Left cardiac atrium (tissue), 4 donors: ENCODE data around the gene CCSER1. TPM values are rescaled to one million over a fixed set of nuclear protein-coding genes. Genes with fewer than 3 reads are reported as not detected.
"Not testable (repeated sequence)": the region's sequence is repeated elsewhere in the genome, so short reads cannot be mapped to it uniquely, and the experiment has no call there.

Source experiments
- ATAC-seq, 2 donors: fragments of 200-7000 bp; cut with Tn5 transposase; one replicate each; pipeline ENCODE4 v1.9.1; 2020; ENCODE audit warnings: mild to moderate bottlenecking in 2 of 2, moderate library complexity in 2 of 2
- DNase-seq: peaks from one replicate; pipeline ENCODE4 v3.0.0-alpha.2; 2020
- intact Hi-C, 2 donors: fragments of 100-400 bp; cut with DNase I; formaldehyde crosslinking; loops; one replicate each; pipeline versions ENCODE4 v1.14.1 to v1.15.1; 2022 to 2023
- total RNA-seq, 2 donors: library from RNA; stranded (reverse); fragmentation: NEBNext Ultra II Directional; extraction: Animal tissue kit (Norgen Biotek cat#: 25700); gene quantifications; one replicate each; pipeline ENCODE4 v1.2.1, GENCODE V29; 2021
- donor health status: DM: no; HTN: yes; CAD: no.
- donor health status: DM: no; HTN: yes; CAD: no; lungs with severe emphysema.
- donor health status: DM: yes; HTN: yes; CAD: no.
- donor health status: Dilated cardiomyopathy.

Gene CCSER1
- total RNA-seq, 2 donors from 2014 or later = 9.6 to 12.3 TPM

DNA sequence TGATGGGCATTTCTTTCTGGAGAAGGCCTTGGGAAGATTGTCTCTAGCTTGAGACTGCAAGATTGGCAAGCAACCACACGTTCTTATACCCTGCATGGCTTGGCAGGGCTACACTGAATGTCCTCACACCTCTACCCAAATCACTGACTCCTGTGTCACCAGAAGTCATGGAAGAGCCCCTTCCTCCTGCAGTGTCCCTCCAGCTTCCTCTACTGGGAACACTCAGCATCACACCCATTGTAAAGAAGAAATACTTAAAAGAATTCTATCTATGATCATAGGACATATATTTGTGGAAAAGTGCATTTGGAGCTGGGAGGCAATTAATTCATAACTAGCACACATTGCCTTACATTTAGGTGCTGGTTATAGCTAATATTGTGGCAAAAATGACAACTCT is 113.1 kb downstream of the CCSER1 start:
- ATAC-seq (no peak), DNase-seq (no peak)
- intact Hi-C loops = loop anchor here in 1 of 2 donors (10.0 kb wide), 1 partner anchor 56 kb away; no protein-coding TSS in a partner anchor

DNA sequence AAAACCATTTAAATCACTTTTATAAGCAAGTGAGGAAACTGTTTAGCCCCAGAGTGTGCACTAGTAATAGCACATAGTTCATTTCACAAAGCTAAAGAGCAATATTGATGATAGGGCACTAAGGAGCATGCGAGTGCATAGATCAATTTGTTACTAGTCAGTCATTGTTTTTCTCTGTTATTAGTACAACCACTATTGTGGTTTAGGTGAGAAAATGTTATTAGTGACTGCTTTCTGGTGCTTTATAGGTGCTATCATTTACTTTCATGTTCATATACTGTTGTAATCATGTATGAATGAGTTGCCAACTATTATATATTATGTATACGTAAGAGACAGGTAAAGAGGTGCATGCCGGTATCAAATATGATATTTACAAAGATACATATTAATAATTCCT is 113.8 kb downstream of the CCSER1 start:
- DNase-seq = no peak
- ATAC-seq = no peak
- intact Hi-C loops = loop anchor here in 1 of 2 donors (10.0 kb wide), 1 partner anchor 56 kb away; no protein-coding TSS in a partner anchor

DNA sequence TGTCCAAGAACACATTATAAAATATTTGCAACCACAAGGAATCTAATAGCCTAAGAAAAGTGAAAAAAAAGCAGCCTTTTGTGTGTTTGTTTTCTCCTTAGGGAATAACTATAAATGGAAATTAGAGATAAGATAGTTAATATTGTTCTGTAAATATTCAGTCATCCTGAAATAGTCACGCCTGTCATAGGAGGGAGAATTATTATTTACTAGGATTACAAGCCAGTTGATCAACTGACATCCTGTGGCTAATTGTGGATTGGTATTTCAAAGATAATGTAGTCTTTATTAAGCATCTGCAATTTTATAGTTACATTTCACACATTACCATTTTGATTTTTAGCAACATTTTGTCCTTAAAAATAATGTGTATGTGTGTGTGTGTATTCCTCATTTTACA is 118.6 kb downstream of the CCSER1 start:
- intact Hi-C loops = loop anchor here in 1 of 2 donors (10.0 kb wide), 1 partner anchor 61 kb away; no protein-coding TSS in a partner anchor
- ATAC-seq (no peak), DNase-seq (no peak)

DNA sequence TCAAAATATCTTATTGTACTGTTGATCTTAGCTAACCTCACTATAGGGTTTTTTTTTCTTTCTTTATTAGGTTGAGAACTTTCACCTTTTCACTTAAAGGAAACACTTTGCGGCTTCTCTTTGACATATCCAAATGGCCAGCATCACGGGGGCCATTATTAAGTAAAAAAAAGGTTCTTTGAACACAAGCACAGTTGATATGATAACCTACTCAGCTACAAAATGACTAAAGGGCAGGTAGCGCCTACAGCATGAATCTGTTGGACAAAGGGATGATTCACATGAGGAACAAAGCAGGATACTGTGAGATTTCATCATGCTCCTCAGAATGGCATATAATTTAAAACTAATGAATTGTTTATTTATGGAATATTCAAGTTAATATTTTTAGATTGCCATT is 119.6 kb downstream of the CCSER1 start:
- intact Hi-C loops = loop anchor here in 1 of 2 donors (10.0 kb wide), 1 partner anchor 62 kb away; no protein-coding TSS in a partner anchor
- DNase-seq (no peak), ATAC-seq (no peak)

DNA sequence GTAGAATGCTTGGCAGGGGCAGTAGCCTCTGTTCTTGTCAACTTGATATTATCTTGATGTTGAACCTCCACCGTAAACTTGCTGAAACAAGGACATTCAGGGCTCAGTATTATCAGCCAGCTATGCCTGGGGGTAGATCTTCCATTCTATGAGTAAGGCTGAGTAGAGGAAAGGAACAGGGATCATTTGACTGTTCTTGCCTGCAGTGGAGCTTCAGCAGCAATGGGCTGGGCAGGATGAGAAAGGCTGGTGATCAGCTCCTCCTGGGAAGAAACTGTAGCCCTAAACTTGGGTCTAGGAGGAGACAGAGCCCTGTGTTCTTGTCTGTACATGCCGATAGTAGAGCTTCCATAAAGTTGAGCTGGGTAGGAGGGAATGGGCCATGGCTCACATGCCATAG is 127.2 kb downstream of the CCSER1 start:
- ATAC-seq (no peak), DNase-seq (no peak)
- intact Hi-C loops = no loop called here

DNA sequence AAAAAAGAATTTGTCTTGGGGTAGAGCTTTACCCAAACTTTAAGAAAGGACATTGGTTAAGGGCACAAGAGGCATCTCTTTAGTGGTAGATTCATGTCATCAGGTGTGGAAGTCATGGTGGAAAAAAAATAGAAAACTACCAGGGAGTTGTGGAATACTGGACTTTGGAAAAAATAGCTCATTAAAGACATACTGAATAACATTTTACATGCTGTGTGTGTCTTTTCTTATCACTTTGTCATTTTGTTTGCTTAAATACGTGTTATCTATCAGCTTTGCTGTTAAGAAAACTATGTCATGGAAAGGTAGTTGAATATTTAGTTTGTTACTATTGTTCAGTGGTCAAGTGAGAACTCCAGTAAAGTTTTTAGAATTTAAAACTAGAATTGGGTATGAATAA is 147.0 kb downstream of the CCSER1 start:
- DNase-seq (no peak), ATAC-seq (no peak)
- intact Hi-C loops = no loop called here

DNA sequence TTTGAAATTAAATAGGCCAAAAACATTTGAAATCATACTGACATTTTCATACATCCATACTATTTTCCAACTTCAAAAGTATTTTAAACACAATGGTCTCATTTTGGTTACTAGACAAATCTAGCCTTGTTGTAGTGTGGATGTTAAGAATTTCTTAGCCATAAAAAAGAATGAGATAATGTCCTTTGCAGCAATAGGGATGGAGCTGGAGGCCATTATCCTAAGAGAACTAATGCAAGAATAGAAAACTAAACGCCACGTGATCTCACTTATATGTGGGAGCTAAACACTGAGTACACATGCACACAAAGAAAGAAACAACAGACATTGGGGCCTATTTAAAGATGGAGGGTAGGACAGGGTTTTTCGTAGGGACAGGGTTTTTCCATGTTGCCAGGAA is 153.8 kb downstream of the CCSER1 start:
- intact Hi-C loops = loop anchor here in 1 of 2 donors (10.0 kb wide), 1 partner anchor 166 kb away; no protein-coding TSS in a partner anchor
- ATAC-seq (no peak), DNase-seq (no peak)

DNA sequence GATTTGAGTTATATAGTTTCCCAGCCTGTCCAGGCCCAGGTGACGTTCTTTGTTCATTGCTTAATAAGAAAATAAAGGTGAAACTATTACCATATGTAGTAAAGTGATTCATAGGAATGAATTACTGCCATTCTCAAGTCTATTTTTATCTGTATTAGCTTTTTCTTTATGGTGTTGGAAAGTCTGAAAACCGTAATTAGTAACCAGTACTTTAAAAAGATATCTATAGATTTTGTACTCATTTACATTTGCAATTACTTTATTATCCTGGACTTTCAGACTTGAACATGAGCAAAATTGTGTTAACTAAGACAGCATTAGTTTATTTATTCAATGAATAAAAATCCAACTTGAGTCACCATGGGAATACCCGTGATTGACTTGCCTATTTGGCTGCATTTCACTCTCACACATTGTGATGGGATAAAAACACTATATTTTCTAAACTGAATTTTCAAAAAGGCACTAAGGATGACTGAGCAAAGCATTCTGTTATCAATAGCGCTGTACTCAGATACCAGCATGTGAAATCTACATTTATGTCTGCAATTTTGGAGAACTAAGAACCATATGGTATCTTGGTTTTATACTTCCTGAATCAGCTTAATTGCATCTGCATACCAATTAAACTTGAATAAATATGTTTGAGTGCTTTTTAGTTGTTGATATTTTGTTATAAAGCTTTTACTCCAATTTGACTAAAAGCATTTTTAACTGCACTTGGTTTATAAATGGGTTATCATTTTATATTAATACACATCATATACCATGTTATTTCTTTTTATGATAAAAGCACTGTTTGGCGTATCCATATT is 154.6 kb downstream of the CCSER1 start:
- DNase-seq (no peak), ATAC-seq (no peak)
- intact Hi-C loops = loop anchor here in 1 of 2 donors (10.0 kb wide), 1 partner anchor 167 kb away; no protein-coding TSS in a partner anchor

DNA sequence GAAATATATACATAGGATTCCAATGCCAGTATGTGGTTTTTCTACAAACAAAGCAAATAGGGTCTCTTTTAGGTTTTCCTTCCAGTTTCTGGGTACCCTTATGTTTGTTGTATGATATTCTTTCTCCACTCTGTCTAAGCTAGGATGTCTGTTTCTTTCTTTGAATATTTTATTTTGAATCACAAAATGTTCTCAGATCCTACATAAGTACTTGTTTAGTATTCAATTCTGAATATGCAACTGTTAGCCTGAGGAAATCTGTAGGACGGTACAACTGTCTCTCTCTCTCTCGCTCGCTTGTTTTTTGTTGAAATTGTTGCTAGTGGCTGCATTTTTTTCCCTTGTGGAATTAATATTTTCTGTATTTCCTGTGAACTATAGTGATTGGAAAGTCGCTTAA is 163.2 kb downstream of the CCSER1 start:
- intact Hi-C loops = loop anchor here in 1 of 2 donors (5.0 to 10.0 kb wide), 2 partner anchors 263 to 1076 kb away; no protein-coding TSS in a partner anchor
- DNase-seq (no peak), ATAC-seq (no peak)

DNA sequence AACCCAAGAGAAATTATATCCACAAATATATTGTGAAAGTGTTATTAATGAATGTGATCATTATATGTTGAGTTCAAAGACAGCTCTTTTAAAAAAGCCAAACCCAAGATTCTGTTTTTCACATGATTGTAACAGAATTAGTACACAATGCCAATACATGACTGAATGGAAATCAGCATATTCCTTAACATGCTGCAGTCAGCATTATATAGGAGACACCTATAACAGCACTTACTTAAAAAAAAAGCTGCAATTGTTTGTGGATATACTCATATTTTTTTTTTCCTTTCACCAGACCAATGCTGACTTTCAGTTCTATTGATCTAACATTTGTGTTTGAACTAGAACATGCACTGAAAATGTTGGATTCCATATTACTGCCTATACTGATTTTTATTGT is 165.2 kb downstream of the CCSER1 start:
- DNase-seq = no peak
- ATAC-seq = no peak
- intact Hi-C loops = loop anchor here in 1 of 2 donors (2.0 to 10.0 kb wide), 3 partner anchors 172 to 1078 kb away; no protein-coding TSS in a partner anchor

DNA sequence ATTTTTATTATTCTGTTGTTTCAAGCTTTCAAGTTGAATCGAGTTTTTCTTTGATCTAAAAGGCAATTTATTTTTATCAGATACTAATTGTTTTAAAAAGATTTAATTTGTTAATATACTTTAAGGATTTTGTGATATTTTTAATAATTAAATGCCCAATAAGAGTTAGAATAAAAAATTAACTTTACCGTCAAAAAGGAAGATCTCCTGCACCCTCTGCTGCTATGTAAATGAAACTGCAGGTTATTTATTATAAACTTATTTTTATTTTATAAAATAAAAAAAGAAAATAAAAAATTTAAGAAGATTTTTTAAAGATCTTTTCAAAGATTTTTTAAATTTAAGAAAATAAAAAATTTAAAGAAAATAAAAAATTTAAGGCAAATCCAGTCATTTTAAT is 166.1 kb downstream of the CCSER1 start:
- intact Hi-C loops = loop anchor here in 1 of 2 donors (2.0 to 10.0 kb wide), 3 partner anchors 173 to 1079 kb away; no protein-coding TSS in a partner anchor
- DNase-seq (no peak), ATAC-seq (no peak)

DNA sequence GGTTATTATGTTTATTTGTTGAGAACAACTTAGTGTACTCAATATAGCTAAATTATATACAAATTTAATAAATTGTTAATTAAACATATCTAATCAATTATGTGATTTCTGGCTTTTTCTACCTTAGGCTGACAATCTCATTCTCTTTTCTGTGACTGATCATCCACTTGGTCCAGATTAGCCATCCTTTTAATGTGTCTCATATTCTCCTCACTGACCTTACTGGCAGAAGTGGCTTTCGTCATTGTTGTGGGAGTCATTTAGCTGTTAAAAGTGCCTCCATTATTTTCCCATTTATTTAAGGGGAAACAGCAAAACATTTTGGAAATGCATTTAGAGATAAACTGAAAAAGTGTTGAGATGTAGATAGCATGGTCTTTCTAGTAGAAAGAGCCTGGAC is 172.2 kb downstream of the CCSER1 start:
- ATAC-seq = no peak
- intact Hi-C loops = loop anchor here in 1 of 2 donors (10.0 kb wide), 1 partner anchor 1085 kb away; no protein-coding TSS in a partner anchor
- DNase-seq = no peak

DNA sequence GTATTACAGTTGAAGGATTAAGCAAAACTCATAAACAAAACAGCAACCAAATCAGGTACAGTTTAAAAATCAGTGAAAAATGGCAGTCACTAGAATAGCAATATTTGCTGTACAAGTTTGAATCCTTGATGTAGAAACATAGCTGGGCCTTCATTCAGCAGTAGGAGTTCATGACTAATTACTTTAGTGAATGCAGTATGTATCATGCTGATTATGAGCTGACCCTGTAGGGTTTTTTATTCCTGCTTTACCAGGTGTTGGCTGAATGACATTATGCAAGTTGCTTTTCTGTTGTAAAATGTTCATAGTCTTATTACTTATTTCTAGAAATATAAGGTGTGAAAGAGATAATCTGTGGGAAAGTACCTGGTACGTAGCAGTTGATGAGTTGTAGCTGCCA is 179.6 kb downstream of the CCSER1 start:
- intact Hi-C loops = no loop called here
- no peak for ATAC-seq
- no peak for DNase-seq

DNA sequence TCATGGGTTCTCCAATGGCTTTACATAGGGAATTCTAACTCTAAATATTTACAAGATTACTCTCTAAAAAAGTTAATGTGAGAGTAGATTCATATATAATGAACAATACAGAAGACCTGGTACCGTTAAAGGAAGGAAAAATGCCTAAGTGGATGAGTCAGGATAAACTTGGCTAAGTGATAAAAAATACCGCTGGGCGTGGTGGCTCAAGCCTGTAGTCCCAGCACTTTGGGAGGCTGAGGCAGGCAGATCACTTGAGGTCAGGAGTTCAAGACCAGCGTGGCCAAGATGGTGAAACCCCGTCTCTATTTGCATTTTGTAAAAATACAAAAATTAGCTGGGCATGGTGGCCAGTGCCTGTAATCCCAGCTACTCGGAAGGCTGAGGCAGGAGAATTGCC is 189.9 kb downstream of the CCSER1 start:
- ATAC-seq, DNase-seq, intact Hi-C loops: not testable (repeated sequence)

DNA sequence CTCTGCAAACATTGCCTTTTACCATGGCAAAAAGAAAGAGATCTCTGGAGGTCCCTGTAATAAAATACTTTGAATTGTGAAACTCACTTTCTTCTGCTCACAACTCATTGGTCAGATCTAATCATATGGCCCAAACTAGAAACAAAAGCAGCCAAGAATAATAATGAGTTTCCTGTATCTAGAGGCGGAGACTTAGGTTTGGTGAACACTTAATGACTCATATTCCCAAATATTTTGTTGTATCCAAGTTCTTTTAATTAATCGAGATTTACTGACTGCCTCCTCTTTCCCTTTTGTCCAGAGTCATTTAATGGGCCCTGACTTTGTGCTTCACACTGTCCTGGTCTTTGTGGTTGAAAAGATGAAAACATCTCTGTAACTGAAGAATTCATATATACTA is 190.6 kb downstream of the CCSER1 start:
- DNase-seq = no peak
- peak; percentile 67 to 94 for ATAC-seq
- intact Hi-C loops = no loop called here

DNA sequence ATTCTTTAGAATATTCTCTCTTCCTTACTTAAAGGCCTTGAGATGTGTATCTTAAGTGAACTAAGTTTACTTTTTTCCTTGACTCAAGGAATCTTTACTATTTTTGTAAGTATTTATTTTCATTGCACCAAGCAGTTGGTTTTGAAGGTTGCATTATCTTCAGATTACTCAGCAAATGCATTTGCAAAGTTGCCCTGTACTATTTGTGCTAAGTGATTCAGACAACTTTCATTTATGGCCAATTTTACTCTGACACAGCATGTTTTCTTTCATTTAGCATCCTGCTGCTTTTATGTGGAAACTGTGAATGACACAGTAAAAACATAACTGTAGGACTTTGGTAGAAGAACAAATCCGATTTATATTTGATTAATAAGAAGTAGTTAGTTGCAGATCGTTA is 191.0 kb downstream of the CCSER1 start:
- ATAC-seq (peak in 1 of 2 donors; percentile 85), DNase-seq (no peak)
- intact Hi-C loops = no loop called here

DNA sequence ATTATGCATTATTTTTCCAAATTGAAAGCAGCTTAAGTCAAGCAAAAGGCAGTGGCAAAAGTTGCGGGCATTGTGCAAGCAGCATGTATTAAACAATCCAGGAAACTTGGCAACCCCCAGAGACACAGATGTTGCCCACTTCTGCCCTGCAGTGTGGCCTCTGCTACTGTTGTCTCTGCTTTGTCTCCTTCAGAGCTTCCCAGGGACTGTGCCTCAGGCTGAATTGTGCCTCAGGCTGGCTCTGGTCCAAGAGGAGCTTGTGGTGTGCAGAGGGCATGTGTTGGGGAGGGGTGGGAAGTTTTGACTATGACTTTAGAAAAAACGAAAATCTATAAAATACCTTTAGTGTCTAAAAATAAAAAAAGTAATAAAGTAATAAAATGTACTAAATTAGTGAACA is 201.4 kb downstream of the CCSER1 start:
- DNase-seq = no peak
- intact Hi-C loops = no loop called here
- ATAC-seq = peak; percentile 39 to 77

DNA sequence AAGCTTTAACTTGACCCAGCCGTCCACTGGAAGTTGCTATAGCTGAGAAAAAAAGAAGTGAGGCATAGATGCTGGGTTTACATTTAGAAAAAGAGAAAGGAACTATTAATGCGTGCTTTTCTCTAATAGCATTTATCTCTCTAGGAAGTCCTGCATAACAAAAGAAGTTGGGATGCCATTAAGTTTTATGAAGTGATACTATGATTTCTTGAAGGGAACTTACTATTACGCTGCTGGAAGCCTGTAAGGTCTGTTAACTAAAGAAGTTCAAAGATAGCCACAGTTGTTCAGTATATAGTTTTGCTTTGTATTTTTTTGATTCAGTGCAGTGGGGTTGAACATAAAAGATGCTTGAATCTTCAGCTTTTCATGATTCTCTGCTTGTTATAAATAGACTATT is 203.4 kb downstream of the CCSER1 start:
- DNase-seq (no peak), ATAC-seq (no peak)
- intact Hi-C loops = no loop called here

DNA sequence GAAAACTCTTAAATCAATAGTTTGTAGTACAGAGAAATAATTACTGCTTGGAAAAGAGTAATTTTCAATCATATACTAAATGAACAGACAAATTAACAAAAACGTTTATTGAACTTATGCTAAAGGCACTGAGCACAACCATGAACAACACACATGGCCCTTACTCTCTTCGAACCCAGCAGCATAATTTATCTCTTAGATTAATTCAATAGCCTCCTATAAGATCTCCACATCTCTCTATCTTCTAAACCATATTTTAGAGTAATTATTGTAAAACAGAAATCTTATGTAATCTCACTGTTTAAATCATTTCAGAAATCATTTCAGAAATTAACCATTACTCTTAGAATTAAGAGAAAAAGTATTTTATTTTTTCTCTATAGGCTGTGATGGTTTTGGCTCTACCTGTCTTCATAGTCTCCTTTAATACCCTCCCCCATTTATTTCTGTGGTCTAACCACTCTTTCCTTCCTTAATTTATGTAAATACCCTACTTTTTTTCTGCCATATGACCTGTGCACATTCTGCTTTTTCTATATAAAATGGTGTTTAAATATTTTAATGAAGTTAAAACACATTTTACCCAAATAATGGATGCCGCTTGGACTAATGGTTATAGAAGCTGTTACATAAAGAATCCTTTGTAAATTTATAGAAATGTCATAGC is 218.5 kb downstream of the CCSER1 start:
- no peak for ATAC-seq
- intact Hi-C loops = no loop called here
- DNase-seq = no peak

DNA sequence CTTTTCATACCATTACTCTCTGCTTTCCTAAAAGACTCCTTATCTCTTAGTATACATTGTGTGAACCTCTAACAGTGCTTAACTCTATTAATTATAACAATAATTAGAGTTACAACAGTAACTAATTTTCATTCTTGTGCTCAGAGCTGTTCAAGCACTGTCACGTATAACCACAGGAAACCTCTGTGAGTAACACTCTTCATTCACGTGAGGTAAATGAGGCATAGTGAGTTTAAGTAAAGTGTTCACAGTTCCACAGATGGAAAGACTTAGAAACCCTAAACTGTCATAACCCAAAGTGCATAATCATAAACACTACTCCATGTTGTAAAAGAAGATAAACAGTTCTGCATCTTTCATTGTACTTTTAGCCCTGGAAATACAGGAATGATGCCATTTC is 222.4 kb downstream of the CCSER1 start:
- intact Hi-C loops = no loop called here

More for the DNA sequence above, 222.4 kb downstream of the CCSER1 start:
- ATAC-seq (no peak), DNase-seq (no peak)
